Panc1 (cell line): ENCODE measurements around the gene ELOVL6. TPM values are rescaled to one million over a fixed set of nuclear protein-coding genes. Genes with fewer than 3 reads are reported as not detected.

Experiments used
- ATAC-seq: fragments of 200-7000 bp; cut with Tn5 transposase; 2 replicates; pipeline ENCODE4 v1.9.1; 2020; ENCODE audit warnings: mild to moderate bottlenecking, moderate library complexity
- BruUV-seq: library from RNA; stranded (reverse); fragments of 400-500 nt; replicated peaks from 2 replicates; lab custom pipeline; 2021; lab: Mats Ljungman, UMichigan
- CTCF ChIA-PET: fragments of 300-600 bp; sonication (Branson Sonifier 250); formaldehyde crosslinking; loops from one replicate; lab custom pipeline; 2022; ENCODE audit warnings: antibody characterized with exemption; lab: Charles Lee
- POLR2A ChIA-PET: fragments of 300-600 bp; sonication (Branson Sonifier 250); formaldehyde crosslinking; loops from one replicate; lab custom pipeline; 2022; ENCODE audit warnings: antibody characterized with exemption; lab: Charles Lee
- DNase-seq: peaks from one replicate; pipeline ENCODE4 v3.0.0-alpha.2; 2010; ENCODE audit warnings: low read depth, low spot score
- H3K27ac ChIP-seq: 2 replicates; pipeline ENCODE4 v1.5.1; 2011; ENCODE audit warnings: mild to moderate bottlenecking, low read length, inconsistent platforms
- H3K27me3 ChIP-seq: fragments of 200-500 bp; sonication (Bioruptor generic); 2 replicates; pipeline ENCODE4 v1.6.0; 2014; ENCODE audit warnings: low read length, inconsistent platforms; ENCODE audit not compliant: control insufficient read depth, insufficient read depth
- H3K36me3 ChIP-seq: fragments of 200-500 bp; sonication (Bioruptor generic); 2 replicates; pipeline ENCODE4 v1.5.1; 2014; ENCODE audit warnings: inconsistent platforms, mild to moderate bottlenecking, low read length, moderate library complexity; ENCODE audit not compliant: control insufficient read depth, insufficient read depth
- H3K4me1 ChIP-seq: 2 replicates; pipeline ENCODE4 v1.5.1; 2011; ENCODE audit warnings: inconsistent platforms, mild to moderate bottlenecking, low read length, moderate library complexity; ENCODE audit not compliant: control insufficient read depth, insufficient read depth
- H3K4me3 ChIP-seq, 2 experiments: 2 replicates each; pipeline ENCODE4 v1.5.1; 2011 to 2012; ENCODE audit warnings: low read depth in 2 of 2, low read length in 2 of 2, mild to moderate bottlenecking in 2 of 2, inconsistent platforms in 1 of 2, moderate library complexity in 1 of 2
- H3K9me3 ChIP-seq: fragments of 200-500 bp; sonication (Bioruptor generic); 2 replicates; pipeline ENCODE4 v1.5.1; 2014; ENCODE audit warnings: low read depth, mild to moderate bottlenecking, inconsistent platforms, low read length, moderate library complexity; ENCODE audit not compliant: control insufficient read depth, insufficient read depth
- POLR2AphosphoS5 ChIP-seq: IDR thresholded peaks from 2 replicates; pipeline ENCODE4 v1.6.1; 2012; ENCODE audit warnings: mild to moderate bottlenecking, low read depth, low read length, moderate library complexity
- SIN3A ChIP-seq: IDR thresholded peaks from 2 replicates; pipeline ENCODE4 v1.6.1; 2012; ENCODE audit warnings: low read depth, mild to moderate bottlenecking, low read length, moderate library complexity, borderline replicate concordance; ENCODE audit not compliant: insufficient read depth
- TCF7L2 ChIP-seq: IDR thresholded peaks from 2 replicates; pipeline ENCODE4 v1.6.1; 2011; ENCODE audit warnings: mild to moderate bottlenecking, low read depth, low read length, inconsistent platforms
- in situ Hi-C: cut with HindIII; loops from 2 replicates; pipeline ENCODE4 v1.10.0; 2016; ENCODE audit warnings: low sequenced_read_pairs, low pct_unique_long_range_greater_than_20kb
- intact Hi-C: fragments of 100-400 bp; cut with micrococcal nuclease; formaldehyde crosslinking; loops from one replicate; pipeline ENCODE4 v1.10.0; 2022; ENCODE audit not compliant: unreplicated experiment
- total RNA-seq: library from RNA; stranded (reverse); gene quantifications from one replicate; pipeline ENCODE4 v1.2.1, GENCODE V29; 2021; ENCODE audit not compliant: unreplicated experiment
- TF ChIP-seq, protein P1 (sequence below), 2 experiments: IDR thresholded peaks; 2 replicates each; pipeline ENCODE4 v1.6.1; 2011 to 2012; ENCODE audit warnings: low read depth in 2 of 2, control low read depth in 1 of 2, low read length in 1 of 2, mild to moderate bottlenecking in 1 of 2, moderate library complexity in 1 of 2; ENCODE audit not compliant: insufficient read depth in 1 of 2
- TF ChIP-seq, protein P2 (sequence below): fragments of 450-650 bp; IDR thresholded peaks from 2 replicates; pipeline ENCODE4 v1.5.1; 2017; ENCODE audit warnings: mild to moderate bottlenecking

The ELOVL6 gene
- total RNA-seq, 1 experiment from 2014 or later, result 0.54 TPM

DNA sequence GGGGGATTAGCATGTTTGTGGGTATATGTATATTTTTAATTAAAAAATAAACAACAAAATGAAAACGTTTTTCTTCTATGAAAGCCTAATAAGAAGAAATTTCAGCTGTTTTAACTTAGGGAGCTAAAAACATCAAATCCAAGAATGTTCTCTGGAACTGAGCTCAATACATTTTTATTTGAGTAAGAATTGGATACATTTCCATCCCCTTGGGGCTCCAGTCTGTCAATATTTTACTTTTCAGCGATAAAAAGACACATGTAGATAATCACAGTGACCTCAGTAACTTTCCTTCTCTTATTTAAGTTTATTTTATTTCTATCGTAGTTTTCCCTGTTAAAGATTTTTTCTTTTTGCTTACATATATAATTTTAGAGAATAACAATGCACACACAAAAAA lies 59.3 kb downstream of the ELOVL6 start:
- POLR2A ChIA-PET, result no interaction called here
- Histone ChIP-seq H3K27ac (no peak overlapping the region), H3K36me3 (no peaks in the 10 kb centered on the region), H3K27me3 (no peaks in the 10 kb centered on the region), H3K4me1 (no peaks in the 10 kb centered on the region), H3K4me3 (no peak overlapping the region), H3K9me3 (no peaks in the 10 kb centered on the region)
- intact Hi-C loops (no loop called here), in situ Hi-C loops (no loop called here)
- TF ChIP-seq TCF7L2 (no peak), POLR2AphosphoS5 (no peak)
- TF ChIP-seq, protein P1, sequence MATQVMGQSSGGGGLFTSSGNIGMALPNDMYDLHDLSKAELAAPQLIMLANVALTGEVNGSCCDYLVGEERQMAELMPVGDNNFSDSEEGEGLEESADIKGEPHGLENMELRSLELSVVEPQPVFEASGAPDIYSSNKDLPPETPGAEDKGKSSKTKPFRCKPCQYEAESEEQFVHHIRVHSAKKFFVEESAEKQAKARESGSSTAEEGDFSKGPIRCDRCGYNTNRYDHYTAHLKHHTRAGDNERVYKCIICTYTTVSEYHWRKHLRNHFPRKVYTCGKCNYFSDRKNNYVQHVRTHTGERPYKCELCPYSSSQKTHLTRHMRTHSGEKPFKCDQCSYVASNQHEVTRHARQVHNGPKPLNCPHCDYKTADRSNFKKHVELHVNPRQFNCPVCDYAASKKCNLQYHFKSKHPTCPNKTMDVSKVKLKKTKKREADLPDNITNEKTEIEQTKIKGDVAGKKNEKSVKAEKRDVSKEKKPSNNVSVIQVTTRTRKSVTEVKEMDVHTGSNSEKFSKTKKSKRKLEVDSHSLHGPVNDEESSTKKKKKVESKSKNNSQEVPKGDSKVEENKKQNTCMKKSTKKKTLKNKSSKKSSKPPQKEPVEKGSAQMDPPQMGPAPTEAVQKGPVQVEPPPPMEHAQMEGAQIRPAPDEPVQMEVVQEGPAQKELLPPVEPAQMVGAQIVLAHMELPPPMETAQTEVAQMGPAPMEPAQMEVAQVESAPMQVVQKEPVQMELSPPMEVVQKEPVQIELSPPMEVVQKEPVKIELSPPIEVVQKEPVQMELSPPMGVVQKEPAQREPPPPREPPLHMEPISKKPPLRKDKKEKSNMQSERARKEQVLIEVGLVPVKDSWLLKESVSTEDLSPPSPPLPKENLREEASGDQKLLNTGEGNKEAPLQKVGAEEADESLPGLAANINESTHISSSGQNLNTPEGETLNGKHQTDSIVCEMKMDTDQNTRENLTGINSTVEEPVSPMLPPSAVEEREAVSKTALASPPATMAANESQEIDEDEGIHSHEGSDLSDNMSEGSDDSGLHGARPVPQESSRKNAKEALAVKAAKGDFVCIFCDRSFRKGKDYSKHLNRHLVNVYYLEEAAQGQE (IDR thresholded peaks at IDR 0.05; ENCODE audit: insufficient read depth in 1 of 2, low read depth in 2 of 2, low read length in 1 of 2), result no peak
- TF ChIP-seq, protein P2, sequence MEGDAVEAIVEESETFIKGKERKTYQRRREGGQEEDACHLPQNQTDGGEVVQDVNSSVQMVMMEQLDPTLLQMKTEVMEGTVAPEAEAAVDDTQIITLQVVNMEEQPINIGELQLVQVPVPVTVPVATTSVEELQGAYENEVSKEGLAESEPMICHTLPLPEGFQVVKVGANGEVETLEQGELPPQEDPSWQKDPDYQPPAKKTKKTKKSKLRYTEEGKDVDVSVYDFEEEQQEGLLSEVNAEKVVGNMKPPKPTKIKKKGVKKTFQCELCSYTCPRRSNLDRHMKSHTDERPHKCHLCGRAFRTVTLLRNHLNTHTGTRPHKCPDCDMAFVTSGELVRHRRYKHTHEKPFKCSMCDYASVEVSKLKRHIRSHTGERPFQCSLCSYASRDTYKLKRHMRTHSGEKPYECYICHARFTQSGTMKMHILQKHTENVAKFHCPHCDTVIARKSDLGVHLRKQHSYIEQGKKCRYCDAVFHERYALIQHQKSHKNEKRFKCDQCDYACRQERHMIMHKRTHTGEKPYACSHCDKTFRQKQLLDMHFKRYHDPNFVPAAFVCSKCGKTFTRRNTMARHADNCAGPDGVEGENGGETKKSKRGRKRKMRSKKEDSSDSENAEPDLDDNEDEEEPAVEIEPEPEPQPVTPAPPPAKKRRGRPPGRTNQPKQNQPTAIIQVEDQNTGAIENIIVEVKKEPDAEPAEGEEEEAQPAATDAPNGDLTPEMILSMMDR, result no peak
- ATAC-seq (no peak), DNase-seq (no peak)
- CTCF ChIA-PET, result no interaction called here
- no TSS peak for BruUV-seq

DNA sequence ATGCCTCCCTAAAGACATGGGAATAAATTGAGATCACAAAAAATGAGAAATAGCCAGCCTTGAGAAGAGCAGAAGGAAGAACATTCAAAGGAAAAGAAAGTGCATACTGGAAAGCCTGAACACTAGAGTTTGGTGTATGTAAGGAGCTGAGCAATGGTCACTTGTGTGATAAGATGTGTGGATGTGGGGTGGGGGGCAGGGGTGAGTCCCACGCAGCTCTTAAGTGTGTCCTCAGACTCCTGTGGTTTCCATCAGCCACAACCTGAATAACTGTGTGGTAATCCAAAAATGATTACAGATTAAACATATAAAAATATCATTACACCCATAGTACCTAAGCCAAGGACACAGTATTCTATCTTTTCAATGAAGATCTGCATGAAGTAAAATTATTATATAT lies 59.9 kb downstream of the ELOVL6 start:
- Histone ChIP-seq H3K27ac (no peak overlapping the region), H3K4me1 (no peaks in the 10 kb centered on the region), H3K27me3 (no peaks in the 10 kb centered on the region), H3K4me3 (no peak overlapping the region), H3K36me3 (no peaks in the 10 kb centered on the region), H3K9me3 (no peaks in the 10 kb centered on the region)
- no peak for ATAC-seq
- ChIA-PET CTCF (no interaction called here), POLR2A (no interaction called here)
- no TSS peak for BruUV-seq
- in situ Hi-C loops (no loop called here), intact Hi-C loops (no loop called here)
- DNase-seq, result no peak
- TF ChIP-seq POLR2AphosphoS5 (no peak), SIN3A (no peak), TCF7L2 (no peak)
- TF ChIP-seq, protein P2, result no peak
- TF ChIP-seq, protein P1 (IDR thresholded peaks at IDR 0.05; ENCODE audit: insufficient read depth in 1 of 2, low read depth in 2 of 2, low read length in 1 of 2), result no peak
